PC-3 (cell line): ENCODE data around the gene DPYSL4. TPM values are rescaled to one million over a fixed set of nuclear protein-coding genes. Genes with fewer than 3 reads are reported as not detected.

Source experiments
- ATAC-seq: fragments of 200-7000 bp; cut with Tn5 transposase; 2 replicates; pipeline ENCODE4 v1.9.1; 2020; ENCODE audit warnings: mild to moderate bottlenecking, moderate library complexity
- BruUV-seq: library from RNA; stranded (reverse); fragments of 400-500 nt; replicated peaks from 2 replicates; lab custom pipeline; 2021; lab: Mats Ljungman, UMichigan
- CTCF ChIA-PET: fragments of 300-600 bp; sonication (Branson Sonifier 250); formaldehyde crosslinking; loops from one replicate; lab custom pipeline; 2022; ENCODE audit warnings: antibody characterized with exemption; lab: Charles Lee
- POLR2A ChIA-PET: fragments of 300-600 bp; sonication (Branson Sonifier 250); formaldehyde crosslinking; loops from one replicate; lab custom pipeline; 2022; ENCODE audit warnings: antibody characterized with exemption; ENCODE audit not compliant: unreplicated experiment; lab: Charles Lee
- DNase-seq: peaks from one replicate; pipeline ENCODE4 v3.0.0-alpha.2; 2015
- H2AFZ ChIP-seq: fragments of 300-600 bp; sonication (generic); 2 replicates; pipeline ENCODE4 v1.6.0; 2016; ENCODE audit warnings: antibody characterized with exemption, low read length
- H3F3A ChIP-seq: fragments of 300-600 bp; sonication (generic); one replicate; pipeline ENCODE4 v1.6.0; 2017; ENCODE audit warnings: antibody characterized with exemption, low read length, control low read depth, mild to moderate bottlenecking; ENCODE audit not compliant: unreplicated experiment
- H3K27ac ChIP-seq: fragments of 300-600 bp; sonication (generic); 2 replicates; pipeline ENCODE4 v1.5.1; 2016; ENCODE audit warnings: mild to moderate bottlenecking, low read length
- H3K27me3 ChIP-seq: fragments of 300-600 bp; sonication (generic); 2 replicates; pipeline ENCODE4 v1.6.1; 2016; ENCODE audit warnings: low read length, mixed read lengths
- H3K36me3 ChIP-seq: fragments of 300-600 bp; sonication (generic); 2 replicates; pipeline ENCODE4 v1.6.1; 2016; ENCODE audit warnings: low read depth, mixed run types, low read length, mixed read lengths
- H3K4me1 ChIP-seq: fragments of 300-600 bp; sonication (generic); 2 replicates; pipeline ENCODE4 v1.5.1; 2016; ENCODE audit warnings: low read length; ENCODE audit not compliant: insufficient read depth
- H3K4me2 ChIP-seq: fragments of 300-600 bp; sonication (generic); 2 replicates; pipeline ENCODE4 v1.6.0; 2016; ENCODE audit warnings: low read length
- H3K4me3 ChIP-seq: fragments of 300-600 bp; sonication (generic); 2 replicates; pipeline ENCODE4 v1.5.1; 2016; ENCODE audit warnings: mild to moderate bottlenecking, low read length, mixed read lengths
- H3K79me2 ChIP-seq: fragments of 300-600 bp; sonication (generic); 2 replicates; pipeline ENCODE4 v1.6.1; 2017; ENCODE audit warnings: low read length, mixed read lengths
- H3K9ac ChIP-seq: fragments of 300-600 bp; sonication (generic); 2 replicates; pipeline ENCODE4 v1.6.0; 2016; ENCODE audit warnings: mild to moderate bottlenecking, low read length
- H3K9me2 ChIP-seq: fragments of 300-600 bp; sonication (generic); replicated peaks from 2 replicates; pipeline ENCODE4 v1.6.1; 2016; ENCODE audit warnings: mixed run types, low read length, mixed read lengths
- H3K9me3 ChIP-seq: fragments of 300-600 bp; sonication (generic); 2 replicates; pipeline ENCODE4 v1.6.1; 2016; ENCODE audit warnings: low read length, mixed read lengths
- H4K20me1 ChIP-seq: fragments of 300-600 bp; sonication (generic); 2 replicates; pipeline ENCODE4 v1.6.1; 2016; ENCODE audit warnings: low read length, mixed read lengths
- CTCF ChIP-seq: fragments of 300-600 bp; sonication (generic); conservative IDR thresholded peaks from 2 replicates; pipeline ENCODE4 v1.5.1; 2017; ENCODE audit warnings: antibody characterized with exemption, low read depth, mild to moderate bottlenecking, low read length
- EZH2 ChIP-seq: fragments of 300-600 bp; sonication (generic); IDR thresholded peaks from one replicate; pipeline ENCODE4 v1.6.1; 2017; ENCODE audit warnings: antibody characterized with exemption, mild to moderate bottlenecking, low read length; ENCODE audit not compliant: unreplicated experiment
- EZH2phosphoT487 ChIP-seq: fragments of 300-600 bp; sonication (generic); IDR thresholded peaks from 2 replicates; pipeline ENCODE4 v1.6.1; 2018; ENCODE audit warnings: mild to moderate bottlenecking, antibody characterized with exemption, low read length, borderline replicate concordance
- intact Hi-C: fragments of 100-400 bp; cut with micrococcal nuclease; formaldehyde crosslinking; loops from 2 replicates; pipeline ENCODE4 v1.9.0; 2023
- total RNA-seq: library from RNA; depleted of rRNA; stranded (reverse); fragments of >200 nt; gene quantifications from 2 replicates; pipeline ENCODE4 v1.2.3, GENCODE V29; 2014

DPYSL4 gene
- total RNA-seq, 1 experiment from 2014 or later = 10.2 TPM

GRCh38 chr10:132207536-132208461 is 21.1 kb downstream of the DPYSL4 start:
- TF ChIP-seq EZH2 (no peak), CTCF (no peak), EZH2phosphoT487 (no peak)
- Histone ChIP-seq H3K27me3 (no peaks in the 10 kb centered on the region), H3K4me1 (no peaks in the 10 kb centered on the region), H3K9me3 (no peaks in the 10 kb centered on the region), H4K20me1 (no peaks in the 10 kb centered on the region), H3K4me2 (no peak overlapping the region), H3F3A (no peaks in the 10 kb centered on the region), H3K36me3 (no peaks in the 10 kb centered on the region), H3K9me2 (no peaks in the 10 kb centered on the region), H2AFZ (no peak overlapping the region), H3K9ac (no peak overlapping the region), H3K79me2 (no peaks in the 10 kb centered on the region), H3K4me3 (no peak overlapping the region), H3K27ac (no peak overlapping the region)
- ChIA-PET POLR2A (no interaction called here), CTCF (no interaction called here)
- DNase-seq (no peak), ATAC-seq (no peak)
- intact Hi-C loops = no loop called here
- no TSS peak for BruUV-seq

GRCh38 chr10:132208462-132209050 is 21.8 kb downstream of the DPYSL4 start:
- Histone ChIP-seq H3K4me3 (no peak overlapping the region), H3F3A (no peaks in the 10 kb centered on the region), H3K9ac (no peak overlapping the region), H4K20me1 (no peaks in the 10 kb centered on the region), H3K4me1 (no peaks in the 10 kb centered on the region), H3K4me2 (no peak overlapping the region), H3K9me2 (no peaks in the 10 kb centered on the region), H3K27me3 (no peaks in the 10 kb centered on the region), H3K9me3 (no peaks in the 10 kb centered on the region), H3K36me3 (no peaks in the 10 kb centered on the region), H3K79me2 (no peaks in the 10 kb centered on the region), H3K27ac (no peak overlapping the region), H2AFZ (no peak overlapping the region)
- ChIA-PET POLR2A (no interaction called here), CTCF (no interaction called here)
- DNase-seq (no peak), ATAC-seq (no peak)
- no peak for TF ChIP-seq EZH2phosphoT487
- TF ChIP-seq CTCF = no peak
- no peak for TF ChIP-seq EZH2
- BruUV-seq = no TSS peak
- intact Hi-C loops = no loop called here

- no peaks in the 10 kb centered on the region for H3K9me2 ChIP-seq
- ATAC-seq (peak; percentile 80), DNase-seq (peak; percentile 19)
- ChIA-PET CTCF (no interaction called here), POLR2A (no interaction called here)
- no peaks in the 10 kb centered on the region for H3K9me3 ChIP-seq
- no peaks in the 10 kb centered on the region for H3F3A ChIP-seq
- TF ChIP-seq EZH2 = no peak
- TF ChIP-seq CTCF = no peak
- no peak for TF ChIP-seq EZH2phosphoT487
- no peaks in the 10 kb centered on the region for H3K27me3 ChIP-seq
- intact Hi-C loops = no loop called here
- H3K27ac ChIP-seq = no peak overlapping the region
- no peaks in the 10 kb centered on the region for H3K36me3 ChIP-seq
- H3K4me2 ChIP-seq = no peak overlapping the region
- no peak overlapping the region for H3K4me3 ChIP-seq
- H4K20me1 ChIP-seq = no peaks in the 10 kb centered on the region
- no peak overlapping the region for H2AFZ ChIP-seq
- H3K9ac ChIP-seq = no peak overlapping the region
- no TSS peak for BruUV-seq
- H3K79me2 ChIP-seq = no peaks in the 10 kb centered on the region
- no peaks in the 10 kb centered on the region for H3K4me1 ChIP-seq
Measured at GRCh38 chr10:132209130-132209529, 22.4 kb downstream of the DPYSL4 start.
